CD4-positive, alpha-beta T cell (primary cell): Measurements from ENCODE around the gene AGT. TPM values are rescaled to one million over a fixed set of nuclear protein-coding genes. Genes with fewer than 3 reads are reported as not detected.

Experiments used
- ATAC-seq: fragments of 200-7000 bp; cut with Tn5 transposase; one replicate; pipeline ENCODE4 v1.10.0; 2022; ENCODE audit warnings: mild to moderate bottlenecking; ENCODE audit not compliant: poor library complexity
- CTCF ChIA-PET: fragments of 350-600 bp; sonication (Branson Sonifier 250); formaldehyde crosslinking; loops from one replicate; lab custom pipeline; 2021; ENCODE audit warnings: antibody characterized with exemption, inconsistent platforms; lab: Charles Lee
- POLR2A ChIA-PET: fragments of 350-600 bp; sonication (Branson Sonifier 250); formaldehyde crosslinking; loops from one replicate; lab custom pipeline; 2021; ENCODE audit warnings: antibody characterized with exemption, inconsistent platforms; lab: Charles Lee
- DNase-seq, 14 experiments: peaks; one replicate each; pipeline ENCODE4 v3.0.0-alpha.2; 2013 to 2020; ENCODE audit warnings: mixed read lengths in 2 of 14
- H3K27ac ChIP-seq, 2 donors: one replicate each; pipeline versions ENCODE4 v1.5.1 to v1.7.0; 2013; ENCODE audit warnings: low read length in 2 of 2, low read depth in 1 of 2, mild to moderate bottlenecking in 1 of 2
- H3K27me3 ChIP-seq, 2 experiments: 1 replicate in 1 of 2; 2 replicates in 1 of 2; pipeline versions ENCODE4 v1.6.1 to v1.7.0; 2013; ENCODE audit warnings: low read length in 2 of 2, control low read depth in 1 of 2, mild to moderate bottlenecking in 1 of 2, moderate library complexity in 1 of 2; ENCODE audit not compliant: insufficient read depth in 2 of 2, control insufficient read depth in 1 of 2
- H3K36me3 ChIP-seq: one replicate; pipeline ENCODE4 v1.6.1; 2013; ENCODE audit warnings: low read length, control low read depth; ENCODE audit not compliant: insufficient read depth
- H3K4me1 ChIP-seq: one replicate; pipeline ENCODE4 v1.6.1; 2013; ENCODE audit warnings: low read length, control low read depth; ENCODE audit not compliant: insufficient read depth
- H3K4me3 ChIP-seq: one replicate; pipeline ENCODE4 v1.5.1; 2013; ENCODE audit warnings: mild to moderate bottlenecking, low read length, moderate library complexity
- H3K9me3 ChIP-seq, 2 experiments: 1 replicate in 1 of 2; 2 replicates in 1 of 2; pipeline versions ENCODE4 v1.6.1 to v1.7.0; 2013; ENCODE audit warnings: low read length in 2 of 2, mild to moderate bottlenecking in 2 of 2, control low read depth in 1 of 2, moderate library complexity in 1 of 2; ENCODE audit not compliant: control insufficient read depth in 1 of 2, insufficient read depth in 1 of 2
- H3K27ac Mint-ChIP-seq: one replicate; pipeline ENCODE4 v1.8.0; 2020; ENCODE audit warnings: mixed read lengths
- H3K27me3 Mint-ChIP-seq: one replicate; pipeline ENCODE4 v1.8.0; 2021; ENCODE audit warnings: mixed read lengths
- H3K36me3 Mint-ChIP-seq: one replicate; pipeline ENCODE4 v1.8.0; 2021; ENCODE audit warnings: low read depth, mixed read lengths
- H3K4me1 Mint-ChIP-seq: one replicate; pipeline ENCODE4 v1.8.0; 2021; ENCODE audit warnings: low read depth, mixed read lengths
- H3K4me3 Mint-ChIP-seq: one replicate; pipeline ENCODE4 v1.8.0; 2020; ENCODE audit warnings: mild to moderate bottlenecking, mixed read lengths
- H3K9me3 Mint-ChIP-seq: one replicate; pipeline ENCODE4 v1.8.0; 2020; ENCODE audit warnings: mixed read lengths
- intact Hi-C, 2 experiments: fragments of 100-400 bp; cut with DNase I in 1 of 2; cut with micrococcal nuclease in 1 of 2; formaldehyde crosslinking; loops; one replicate each; pipeline versions ENCODE4 v1.15.1 to v1.9.0; 2023 to 2025; cut with DNase I, micrococcal nuclease
- total RNA-seq, 174 experiments: library from RNA in 2 of 174; stranded (reverse) in 2 of 174; gene quantifications; one replicate each; pipeline ENCODE4 v1.2.3 and lab custom pipeline; 2021 to 2026
- TF ChIP-seq, protein P1 (sequence below): fragments of 200-600 bp; IDR thresholded peaks from one replicate; pipeline ENCODE4 v1.8.0; 2022; ENCODE audit warnings: antibody characterized with exemption, mild to moderate bottlenecking

The AGT gene
- total RNA-seq, 2 experiments from 2014 or later, result not detected

DNA sequence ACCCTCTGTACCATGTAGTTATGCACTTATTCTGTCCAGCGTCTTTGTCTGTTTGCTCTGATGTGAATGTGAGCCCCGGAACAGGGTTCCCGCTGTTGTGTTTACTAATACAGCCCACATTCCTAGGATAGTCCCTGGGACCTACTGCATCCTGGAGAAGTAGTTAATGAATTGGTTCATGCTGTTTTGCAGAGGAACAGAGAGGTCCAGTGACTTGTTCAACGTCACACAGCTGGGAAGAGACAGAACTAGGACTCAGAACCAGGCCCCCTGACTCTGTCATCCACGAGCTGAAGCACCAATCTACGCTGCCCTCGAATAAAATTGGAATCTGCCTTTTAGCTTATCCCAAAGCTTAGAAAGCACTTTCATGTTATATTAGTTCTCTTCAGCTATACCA, 784 bp downstream of the AGT start:
- Histone ChIP-seq H3K36me3 (no peaks in the 10 kb centered on the region), H3K9me3 (no peaks in the 10 kb centered on the region), H3K4me1 (no peaks in the 10 kb centered on the region), H3K27ac (no peak overlapping the region), H3K4me3 (no peak overlapping the region), H3K27me3 (peaks cover 0 to 5% of the 10 kb centered on the region in 2 experiments)
- DNase-seq (no peak), ATAC-seq (no peak)
- TF ChIP-seq, protein P1, sequence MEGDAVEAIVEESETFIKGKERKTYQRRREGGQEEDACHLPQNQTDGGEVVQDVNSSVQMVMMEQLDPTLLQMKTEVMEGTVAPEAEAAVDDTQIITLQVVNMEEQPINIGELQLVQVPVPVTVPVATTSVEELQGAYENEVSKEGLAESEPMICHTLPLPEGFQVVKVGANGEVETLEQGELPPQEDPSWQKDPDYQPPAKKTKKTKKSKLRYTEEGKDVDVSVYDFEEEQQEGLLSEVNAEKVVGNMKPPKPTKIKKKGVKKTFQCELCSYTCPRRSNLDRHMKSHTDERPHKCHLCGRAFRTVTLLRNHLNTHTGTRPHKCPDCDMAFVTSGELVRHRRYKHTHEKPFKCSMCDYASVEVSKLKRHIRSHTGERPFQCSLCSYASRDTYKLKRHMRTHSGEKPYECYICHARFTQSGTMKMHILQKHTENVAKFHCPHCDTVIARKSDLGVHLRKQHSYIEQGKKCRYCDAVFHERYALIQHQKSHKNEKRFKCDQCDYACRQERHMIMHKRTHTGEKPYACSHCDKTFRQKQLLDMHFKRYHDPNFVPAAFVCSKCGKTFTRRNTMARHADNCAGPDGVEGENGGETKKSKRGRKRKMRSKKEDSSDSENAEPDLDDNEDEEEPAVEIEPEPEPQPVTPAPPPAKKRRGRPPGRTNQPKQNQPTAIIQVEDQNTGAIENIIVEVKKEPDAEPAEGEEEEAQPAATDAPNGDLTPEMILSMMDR, result no peak
- H3K9me3 Mint-ChIP-seq, result peaks cover 3% of the 10 kb centered on the region
- no peaks in the 10 kb centered on the region for H3K36me3 Mint-ChIP-seq
- no peak overlapping the region for H3K4me3 Mint-ChIP-seq
- POLR2A ChIA-PET, result no interaction called here
- H3K27me3 Mint-ChIP-seq, result peaks cover 4% of the 10 kb centered on the region
- intact Hi-C loops, result no loop called here
- H3K27ac Mint-ChIP-seq, result no peak overlapping the region
- no peaks in the 10 kb centered on the region for H3K4me1 Mint-ChIP-seq
- CTCF ChIA-PET, result no interaction called here

DNA sequence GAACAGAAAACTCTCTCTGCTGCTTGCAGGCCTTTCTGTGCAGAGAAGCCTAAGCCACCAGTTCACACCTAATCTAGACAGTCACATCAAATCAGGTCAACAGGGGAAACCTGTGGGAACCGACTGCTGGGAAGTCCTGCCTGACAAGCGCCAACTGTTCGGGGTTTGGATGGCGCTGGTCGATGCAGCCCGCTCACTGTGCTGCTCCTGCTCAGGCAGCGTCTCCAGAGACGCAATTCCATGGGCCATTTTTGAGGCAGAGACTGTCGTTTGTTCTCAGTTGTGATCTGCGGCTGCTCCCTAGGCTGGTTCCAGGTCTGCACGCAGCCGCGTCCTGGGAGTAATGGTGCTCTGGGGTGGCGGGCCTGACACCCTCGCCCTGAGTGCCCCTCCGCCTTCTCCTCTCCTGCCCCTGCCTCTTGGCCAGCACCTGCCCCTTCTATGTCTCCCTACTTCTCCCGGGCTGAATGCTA, 1.4 kb downstream of the AGT start:
- H3K4me1 ChIP-seq, result no peaks in the 10 kb centered on the region
- H3K4me3 ChIP-seq, result no peak overlapping the region
- ChIA-PET POLR2A (no interaction called here), CTCF (no interaction called here)
- H3K4me3 Mint-ChIP-seq, result no peak overlapping the region
- intact Hi-C loops, result no loop called here
- peaks cover 4% of the 10 kb centered on the region for H3K27me3 Mint-ChIP-seq
- peaks cover 3% of the 10 kb centered on the region for H3K9me3 Mint-ChIP-seq
- TF ChIP-seq, protein P1, result no peak
- DNase-seq (no peak), ATAC-seq (no peak)
- H3K27ac Mint-ChIP-seq, result no peak overlapping the region
- peaks cover 0 to 7% of the 10 kb centered on the region in 2 experiments for H3K27me3 ChIP-seq
- H3K4me1 Mint-ChIP-seq, result no peaks in the 10 kb centered on the region
- no peak overlapping the region for H3K27ac ChIP-seq
- H3K36me3 ChIP-seq, result no peaks in the 10 kb centered on the region
- H3K9me3 ChIP-seq, result no peaks in the 10 kb centered on the region
- H3K36me3 Mint-ChIP-seq, result no peaks in the 10 kb centered on the region

DNA sequence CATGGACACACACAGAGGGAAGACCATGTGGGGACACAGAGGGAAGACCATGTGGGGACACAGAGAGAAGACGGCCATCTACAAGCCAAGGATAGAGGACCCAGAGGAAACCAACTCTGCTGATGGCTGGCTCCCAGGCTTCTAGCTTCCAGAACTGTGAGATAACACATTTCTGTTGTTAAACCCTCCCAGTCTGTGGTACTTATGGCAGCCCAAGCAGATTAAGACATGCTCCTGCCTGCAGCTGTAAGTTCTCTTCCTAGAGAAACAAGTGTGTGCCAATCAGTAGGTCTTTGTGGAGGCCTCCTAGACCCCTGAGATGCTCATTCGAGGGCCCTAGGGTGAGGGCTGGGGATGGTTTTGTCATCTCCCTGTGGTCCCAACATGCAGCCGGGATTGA, 2.7 kb downstream of the AGT start:
- no peak overlapping the region for H3K27ac ChIP-seq
- TF ChIP-seq, protein P1, result no peak
- no peaks in the 10 kb centered on the region for H3K9me3 Mint-ChIP-seq
- DNase-seq, result no peak
- peaks cover 0 to 7% of the 10 kb centered on the region in 2 experiments for H3K27me3 ChIP-seq
- intact Hi-C loops, result no loop called here
- no peaks in the 10 kb centered on the region for H3K36me3 Mint-ChIP-seq
- H3K36me3 ChIP-seq, result no peaks in the 10 kb centered on the region
- no peak overlapping the region for H3K4me3 Mint-ChIP-seq
- H3K4me1 Mint-ChIP-seq, result no peaks in the 10 kb centered on the region
- H3K27ac Mint-ChIP-seq, result no peak overlapping the region
- ATAC-seq, result no peak
- H3K4me1 ChIP-seq, result no peaks in the 10 kb centered on the region
- no peaks in the 10 kb centered on the region for H3K9me3 ChIP-seq
- CTCF ChIA-PET, result no interaction called here
- peaks cover 4% of the 10 kb centered on the region for H3K27me3 Mint-ChIP-seq
- H3K4me3 ChIP-seq, result no peak overlapping the region
- POLR2A ChIA-PET, result no interaction called here
